C4-2B (cell line): Measurements from ENCODE around the gene TTC34.

Experiments used
- H3K27ac ChIP-seq: fragments of 450-650 bp; 2 replicates; pipeline ENCODE4 v1.5.1; 2017
- ZFX ChIP-seq: fragments of 450-650 bp; IDR thresholded peaks from 2 replicates; pipeline ENCODE4 v1.6.1; 2017
- TF ChIP-seq, protein P1 (sequence below): fragments of 450-650 bp; conservative IDR thresholded peaks from 2 replicates; pipeline ENCODE4 v1.5.1; 2017; ENCODE audit warnings: mild to moderate bottlenecking

The TTC34 gene

DNA sequence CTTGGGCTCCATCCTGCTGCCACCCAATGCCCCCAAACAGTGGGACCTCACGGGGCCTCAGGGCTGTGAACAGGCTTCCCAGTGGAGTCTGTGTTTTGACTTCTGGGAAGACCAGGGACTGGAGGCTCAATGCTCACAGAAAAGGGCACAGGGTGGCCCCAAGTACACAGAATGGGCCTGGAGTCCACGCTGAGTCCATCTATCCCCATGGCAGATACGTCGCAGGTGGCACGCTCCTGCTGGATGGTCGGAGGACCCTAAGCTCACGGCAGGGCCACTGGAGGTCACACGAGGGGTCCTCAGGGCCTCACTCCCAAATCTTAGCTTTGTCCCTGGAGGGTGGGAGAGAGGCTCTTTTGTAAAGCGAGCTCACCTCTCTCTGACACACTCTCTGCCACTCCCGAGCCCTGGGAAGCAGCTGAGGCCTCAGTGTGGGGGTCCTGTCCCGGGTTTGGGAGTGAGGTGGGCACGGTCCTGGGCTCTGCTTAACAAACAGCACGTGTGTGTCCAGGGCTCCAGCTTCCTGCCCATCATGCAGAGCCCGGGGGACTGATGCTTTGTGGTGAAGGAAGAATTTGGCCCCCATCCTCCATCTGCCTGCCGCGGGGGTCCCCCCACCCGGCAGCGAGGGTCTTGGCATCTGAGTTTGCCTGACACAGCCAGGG is 27.2 kb upstream of the TTC34 start:
- TF ChIP-seq, protein P1, sequence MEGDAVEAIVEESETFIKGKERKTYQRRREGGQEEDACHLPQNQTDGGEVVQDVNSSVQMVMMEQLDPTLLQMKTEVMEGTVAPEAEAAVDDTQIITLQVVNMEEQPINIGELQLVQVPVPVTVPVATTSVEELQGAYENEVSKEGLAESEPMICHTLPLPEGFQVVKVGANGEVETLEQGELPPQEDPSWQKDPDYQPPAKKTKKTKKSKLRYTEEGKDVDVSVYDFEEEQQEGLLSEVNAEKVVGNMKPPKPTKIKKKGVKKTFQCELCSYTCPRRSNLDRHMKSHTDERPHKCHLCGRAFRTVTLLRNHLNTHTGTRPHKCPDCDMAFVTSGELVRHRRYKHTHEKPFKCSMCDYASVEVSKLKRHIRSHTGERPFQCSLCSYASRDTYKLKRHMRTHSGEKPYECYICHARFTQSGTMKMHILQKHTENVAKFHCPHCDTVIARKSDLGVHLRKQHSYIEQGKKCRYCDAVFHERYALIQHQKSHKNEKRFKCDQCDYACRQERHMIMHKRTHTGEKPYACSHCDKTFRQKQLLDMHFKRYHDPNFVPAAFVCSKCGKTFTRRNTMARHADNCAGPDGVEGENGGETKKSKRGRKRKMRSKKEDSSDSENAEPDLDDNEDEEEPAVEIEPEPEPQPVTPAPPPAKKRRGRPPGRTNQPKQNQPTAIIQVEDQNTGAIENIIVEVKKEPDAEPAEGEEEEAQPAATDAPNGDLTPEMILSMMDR, result no peak
- TF ChIP-seq ZFX, result no peak
- no peak overlapping the region for H3K27ac ChIP-seq

DNA sequence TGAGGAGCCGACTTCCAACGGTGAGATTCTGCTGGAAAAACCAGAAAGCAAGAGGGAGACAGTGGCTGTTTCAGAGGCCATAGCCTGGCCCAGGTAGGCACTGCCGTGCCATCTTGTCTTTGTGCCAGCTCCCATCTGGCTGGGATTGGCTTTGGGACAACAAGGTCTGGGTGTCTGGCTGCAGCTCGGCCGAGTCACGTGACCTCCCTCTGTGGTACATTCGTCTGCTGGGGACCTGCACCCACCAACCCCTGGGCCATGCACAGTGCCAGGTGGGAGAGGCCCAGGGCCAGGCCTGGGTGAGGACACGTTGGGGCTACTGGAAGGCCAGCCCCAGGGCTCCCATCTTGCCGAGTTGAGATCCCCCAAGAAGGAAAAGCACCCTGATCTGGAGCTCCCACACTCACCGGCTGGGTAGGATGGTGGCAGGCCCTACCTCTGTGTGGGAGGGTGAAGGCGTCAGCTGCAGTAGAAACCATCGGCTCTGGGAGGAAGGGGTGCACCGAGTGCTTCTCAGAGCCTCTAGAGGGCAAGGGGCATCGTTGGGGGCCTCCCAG is 25.3 kb upstream of the TTC34 start:
- no peak for TF ChIP-seq ZFX
- TF ChIP-seq, protein P1, result no peak
- H3K27ac ChIP-seq, result no peak overlapping the region

DNA sequence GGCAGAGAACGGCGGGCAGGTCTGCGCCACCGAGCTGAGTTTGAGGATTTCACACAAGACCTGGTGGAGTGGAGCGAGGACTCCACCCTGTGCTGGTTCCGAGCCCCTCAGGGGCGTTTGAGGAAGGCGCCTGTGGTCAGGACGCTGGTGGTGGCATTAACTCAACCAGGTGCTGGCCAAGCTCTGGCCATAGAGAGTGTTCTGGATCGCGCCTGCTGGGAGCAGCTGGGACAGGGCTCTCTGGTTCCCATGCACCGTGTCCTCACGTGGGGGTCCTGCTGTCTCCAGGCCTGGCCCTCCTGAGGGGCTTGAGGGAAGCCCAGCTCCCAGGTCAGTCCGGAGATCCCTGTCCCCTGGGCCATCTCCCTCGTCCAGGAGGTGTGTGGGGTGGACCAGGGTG is 24.8 kb upstream of the TTC34 start:
- no peak overlapping the region for H3K27ac ChIP-seq
- TF ChIP-seq, protein P1, result no peak
- no peak for TF ChIP-seq ZFX

DNA sequence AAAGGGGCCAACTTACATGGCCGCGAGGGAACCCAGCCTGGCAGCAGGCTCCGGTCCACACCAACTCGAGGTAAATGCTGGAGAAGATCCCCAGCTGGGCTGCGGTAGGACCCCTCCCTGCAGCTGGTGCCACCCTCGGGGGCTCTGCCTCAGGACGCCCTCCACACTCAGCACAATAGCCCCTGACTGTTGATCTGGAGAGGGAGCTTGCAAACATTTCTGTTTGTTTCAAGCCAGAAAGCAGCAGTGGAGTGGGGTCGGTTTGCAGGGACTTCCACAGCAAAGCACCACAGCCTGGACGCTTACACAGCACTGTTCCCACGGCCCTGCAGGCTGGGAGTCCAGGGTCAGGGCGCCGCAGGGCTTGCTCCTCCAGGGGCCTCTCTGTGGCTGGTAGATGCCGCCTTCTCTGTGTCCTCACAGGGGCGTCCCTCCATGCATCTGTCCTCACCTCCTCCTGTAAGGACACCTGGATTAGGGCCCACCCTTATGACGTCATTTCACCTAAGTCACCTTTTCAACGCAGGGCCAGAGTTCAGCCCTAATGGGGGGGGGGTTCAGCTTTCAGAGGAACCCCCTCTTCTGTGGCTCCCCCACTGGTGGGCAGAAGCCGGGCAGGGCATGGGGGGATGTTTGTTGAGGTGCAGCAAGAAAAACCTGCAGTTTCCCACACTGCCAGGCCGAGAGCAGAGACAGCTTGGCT is 24.1 kb upstream of the TTC34 start:
- H3K27ac ChIP-seq, result no peak overlapping the region

DNA sequence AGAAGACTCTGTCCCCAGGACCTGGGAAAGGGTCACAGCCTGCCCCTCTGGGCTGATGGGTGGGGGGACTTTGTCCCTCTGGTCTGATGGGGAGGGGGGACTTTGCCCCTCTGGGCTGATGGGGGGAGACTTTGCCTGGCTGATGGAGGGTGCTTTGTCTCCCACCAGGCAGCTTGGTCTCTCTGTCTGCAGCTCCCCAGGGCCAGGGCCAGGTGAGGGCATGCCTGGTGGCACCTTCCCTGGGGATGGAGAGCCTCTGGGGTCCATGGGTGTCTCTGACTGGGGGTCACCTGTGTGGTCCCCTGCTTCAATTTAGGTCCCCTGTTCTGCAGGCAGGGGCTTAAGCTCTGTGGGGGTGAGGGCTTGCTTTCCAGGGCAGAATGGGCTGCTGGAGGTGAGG is 23.5 kb upstream of the TTC34 start:
- TF ChIP-seq, protein P1, result no peak
- TF ChIP-seq ZFX, result no peak

More for the DNA sequence above, 24.1 kb upstream of the TTC34 start:
- TF ChIP-seq ZFX, result no peak
- TF ChIP-seq, protein P1, result no peak

DNA sequence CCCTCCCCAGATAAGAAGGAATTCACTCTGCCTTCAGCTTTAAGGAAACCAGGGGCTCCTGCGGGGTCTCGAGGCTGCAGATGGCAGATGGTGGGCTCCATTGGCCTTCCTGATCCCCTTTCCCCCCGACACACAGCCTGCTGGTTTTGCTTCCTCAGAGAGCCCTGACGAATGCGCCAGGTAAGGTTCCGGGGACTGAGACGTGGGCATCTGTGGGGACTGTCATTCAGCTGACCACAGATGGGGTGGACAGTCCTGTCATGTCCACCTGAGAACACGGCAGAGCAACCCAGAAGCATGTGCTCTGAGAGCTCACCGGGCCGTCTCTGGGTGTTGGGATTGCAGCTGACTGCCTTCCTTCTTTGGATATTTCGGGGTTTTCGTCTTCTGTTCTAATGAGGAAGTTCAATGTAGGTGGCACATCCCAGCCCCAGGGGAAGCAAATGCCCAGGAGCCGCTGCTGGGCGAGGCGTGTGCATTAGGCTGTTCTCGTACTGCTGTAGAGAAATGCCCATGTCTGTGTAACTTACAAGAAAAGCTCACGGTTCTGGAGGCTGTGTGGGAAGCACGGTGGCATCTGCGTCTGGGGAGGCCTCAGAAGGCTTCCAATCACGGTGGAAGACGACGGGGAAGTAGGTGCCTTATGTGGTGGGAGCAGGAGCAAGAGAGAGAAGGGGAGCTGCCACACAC is 22.6 kb upstream of the TTC34 start:
- TF ChIP-seq, protein P1, result no peak
- TF ChIP-seq ZFX, result no peak
- H3K27ac ChIP-seq, result no peak overlapping the region

More for the DNA sequence above, 23.5 kb upstream of the TTC34 start:
- H3K27ac ChIP-seq, result no peak overlapping the region

DNA sequence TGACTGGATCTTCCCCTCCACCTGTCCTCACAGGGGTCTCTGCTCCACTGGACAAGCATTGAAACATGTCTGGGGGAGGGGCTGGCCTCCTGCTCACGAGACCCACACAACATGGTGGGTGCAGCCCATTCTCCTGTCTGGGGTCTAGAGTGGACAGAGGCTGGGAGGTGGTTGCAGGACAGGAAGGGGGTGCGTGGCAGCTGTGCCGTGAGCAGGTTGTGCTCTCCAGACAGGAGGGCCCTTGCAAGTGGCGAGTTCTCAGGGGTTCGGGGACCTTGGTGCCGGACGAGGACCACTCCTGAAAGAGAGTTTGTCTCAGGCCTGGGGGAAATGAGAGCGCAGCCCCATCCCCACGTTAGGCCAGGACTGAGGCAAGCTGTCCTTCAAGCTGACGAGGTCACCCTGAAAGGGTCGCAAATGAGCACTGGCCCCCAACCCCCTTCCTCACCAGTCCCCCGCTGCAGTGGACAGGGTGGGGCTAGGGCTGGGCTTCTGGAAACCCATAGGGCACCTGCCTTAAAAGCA is 21.2 kb upstream of the TTC34 start:
- no peak for TF ChIP-seq ZFX
- TF ChIP-seq, protein P1, result no peak

More for the DNA sequence above, 21.2 kb upstream of the TTC34 start:
- H3K27ac ChIP-seq, result no peak overlapping the region
